Right ventricle myocardium inferior (tissue), 1 donor: ENCODE measurements around the gene ZNF682. TPM values are rescaled to one million over a fixed set of nuclear protein-coding genes. Genes with fewer than 3 reads are reported as not detected.
"Not testable (repeated sequence)": the region's sequence is repeated elsewhere in the genome, so short reads cannot be mapped to it uniquely, and the experiment has no call there.

Experiments used
- ATAC-seq: fragments of 200-7000 bp; cut with Tn5 transposase; one replicate; pipeline ENCODE4 v1.9.1; 2020; ENCODE audit warnings: mild to moderate bottlenecking, moderate library complexity
- DNase-seq: peaks from one replicate; pipeline ENCODE4 v3.0.0; 2021; ENCODE audit errors: missing footprints
- intact Hi-C: fragments of 100-400 bp; cut with DNase I; formaldehyde crosslinking; loops from one replicate; pipeline ENCODE4 v1.11.0; 2022
- long read RNA-seq: library from polyadenylated mRNA; unstranded; transcript quantifications from one replicate; pipeline ENCODE4 v2.0.0, GENCODE V29; 2021
- total RNA-seq: library from RNA; stranded (reverse); fragmentation: NEBNext Ultra II Directional; extraction: Animal tissue kit (Norgen Biotek cat#: 25700); gene quantifications from one replicate; pipeline ENCODE4 v1.2.1, GENCODE V29; 2021
- donor health status: DM: no; HTN: yes; CAD: no; lungs with severe emphysema.

The ZNF682 gene
- 7.0 TPM for total RNA-seq
- long read RNA-seq, partial matches to known transcripts = 0 of 2 reads
- long read RNA-seq, other reads (novel, unspliced or antisense) = 2 of 2 reads

GRCh38 chr19:20039203-20039723 lies at the start of gene ZNF682:
Gene ZNF682 (minus strand): TSS chr19:20039505. CDS start chr19:20039345, 160 bp downstream.
- intact Hi-C loops = no loop called here
- ATAC-seq = peak; percentile 99
- DNase-seq = peak; percentile 94

GRCh38 chr19:20082876-20083275 lies 43.6 kb upstream of the ZNF682 start:
- DNase-seq, intact Hi-C loops, ATAC-seq: not testable (repeated sequence)

- intact Hi-C loops, DNase-seq, ATAC-seq: not testable (repeated sequence)
These were observed 43.0 kb upstream of the ZNF682 start for GRCh38 chr19:20082232-20082833.

DNA sequence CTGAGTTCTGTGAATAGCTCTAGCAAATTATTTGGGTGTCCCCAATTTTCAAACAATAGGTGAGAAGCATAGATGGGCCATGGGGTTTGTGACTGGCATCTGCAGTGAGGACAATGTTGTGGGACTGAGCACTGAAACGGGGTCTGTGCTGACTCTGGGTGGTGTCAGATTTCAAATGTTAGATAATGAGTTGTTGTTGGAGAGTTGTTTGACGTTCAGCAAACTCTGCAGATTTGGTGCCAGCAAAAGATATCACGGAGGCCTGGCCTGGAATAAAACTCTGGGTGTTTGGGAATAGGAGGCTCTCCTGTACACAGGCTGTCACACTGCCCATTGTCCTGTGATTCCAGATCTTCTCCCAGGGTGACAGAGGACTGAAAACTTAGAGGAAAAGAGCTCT lies 41.4 kb upstream of the ZNF682 start:
- intact Hi-C loops = no loop called here
- no peak for ATAC-seq
- DNase-seq = no peak

- ATAC-seq = no peak
- intact Hi-C loops = loop anchor here (5.0 kb wide), 1 partner anchor 88 kb away; the partner anchor contains the start of gene ZNF486
- no peak for DNase-seq
These were observed 40.2 kb upstream of the ZNF682 start for GRCh38 chr19:20079476-20079875.

- DNase-seq (no peak), ATAC-seq (peak; percentile 26)
- intact Hi-C loops = loop anchor here (5.0 kb wide), 1 partner anchor 89 kb away; the partner anchor contains the start of gene ZNF486
These were observed 39.3 kb upstream of the ZNF682 start for GRCh38 chr19:20078581-20079031.

DNA sequence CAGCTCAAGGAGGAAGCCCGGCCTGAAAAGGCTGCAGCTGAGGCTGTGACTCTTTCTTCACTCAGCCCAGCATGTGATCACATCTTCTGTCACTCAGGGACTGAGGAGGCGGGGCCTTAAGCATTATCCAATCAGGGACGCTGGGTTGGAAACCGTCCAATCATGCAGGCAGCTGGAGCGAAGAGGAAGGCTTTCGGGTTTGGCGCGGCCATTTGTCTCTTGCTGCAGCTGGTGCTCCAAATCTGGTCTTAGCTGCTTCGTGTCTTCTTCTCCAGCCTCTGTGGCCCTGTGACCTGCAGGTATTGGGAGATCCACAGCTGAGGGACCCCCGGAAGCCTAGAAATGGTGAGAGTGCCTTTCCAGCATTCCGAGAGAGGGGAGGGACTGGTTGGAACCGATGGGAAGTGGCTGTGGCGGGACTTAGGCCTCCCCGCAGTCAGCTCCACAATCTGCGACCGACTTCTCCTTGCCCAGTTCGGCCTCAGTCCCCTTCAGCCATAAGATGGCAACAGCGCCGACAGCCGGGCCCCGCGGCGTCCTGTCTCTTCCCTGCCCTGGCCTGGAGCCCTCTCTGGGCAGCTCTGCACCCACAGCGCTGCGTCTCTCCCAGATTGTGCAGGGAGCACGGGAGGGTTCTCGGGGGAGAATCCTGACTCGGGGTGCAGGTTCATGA lies 38.6 kb upstream of the ZNF682 start, which contains the start of gene ZNF90:
ZNF90 (plus strand) TSS at position 210 of the 673 bp plus-strand sequence; CDS start at position 343, 133 bp downstream.
- intact Hi-C loops = loop anchor here (5.0 kb wide), 1 partner anchor 89 kb away; the partner anchor contains the start of gene ZNF486
- DNase-seq = peak; percentile 94
- peak; percentile 98 for ATAC-seq

DNA sequence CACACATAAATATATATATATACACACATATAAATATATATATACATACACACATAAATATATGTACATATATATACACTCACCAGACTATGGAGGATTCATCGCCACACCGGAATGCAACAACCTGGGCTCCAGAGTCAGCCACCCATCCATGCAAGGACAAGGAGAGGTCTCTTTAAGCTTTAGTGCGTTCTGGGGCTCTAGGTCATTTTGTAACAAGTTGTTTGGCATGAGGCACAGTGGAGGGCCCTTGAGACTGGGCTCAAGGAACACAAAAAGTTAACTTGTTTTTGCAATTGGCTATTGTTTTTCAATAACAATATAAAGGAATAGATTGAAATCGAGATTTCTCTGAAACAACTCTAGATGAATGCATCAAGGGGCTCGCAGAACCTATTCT lies 33.6 kb upstream of the ZNF682 start:
- intact Hi-C loops = no loop called here
- no peak for ATAC-seq

DNA sequence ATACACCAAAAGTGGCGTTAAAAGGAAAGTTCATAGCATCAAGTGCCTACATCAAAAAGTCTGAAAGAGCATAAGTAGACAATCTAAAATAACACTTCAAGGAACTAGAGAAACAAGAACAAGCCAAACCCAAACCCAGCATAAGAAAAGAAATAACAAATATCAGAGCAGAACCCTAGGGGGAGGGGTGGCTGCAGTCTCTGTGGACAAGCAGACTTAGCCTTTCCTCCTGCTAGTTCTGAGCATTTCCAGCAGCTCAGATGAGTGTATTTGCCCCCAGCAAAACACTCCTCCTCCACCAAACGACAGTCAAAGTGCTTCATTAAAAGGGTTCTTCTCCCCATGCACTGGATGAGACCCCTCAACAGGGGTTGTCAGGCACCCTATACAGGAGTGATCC lies 31.4 kb upstream of the ZNF682 start:
- intact Hi-C loops = no loop called here
- DNase-seq = no peak
- no peak for ATAC-seq

More for the DNA sequence above, 33.6 kb upstream of the ZNF682 start:
- DNase-seq = no peak

- ATAC-seq, DNase-seq, intact Hi-C loops: not testable (repeated sequence)
These were observed 29.3 kb upstream of the ZNF682 start for GRCh38 chr19:20068559-20068958.

DNA sequence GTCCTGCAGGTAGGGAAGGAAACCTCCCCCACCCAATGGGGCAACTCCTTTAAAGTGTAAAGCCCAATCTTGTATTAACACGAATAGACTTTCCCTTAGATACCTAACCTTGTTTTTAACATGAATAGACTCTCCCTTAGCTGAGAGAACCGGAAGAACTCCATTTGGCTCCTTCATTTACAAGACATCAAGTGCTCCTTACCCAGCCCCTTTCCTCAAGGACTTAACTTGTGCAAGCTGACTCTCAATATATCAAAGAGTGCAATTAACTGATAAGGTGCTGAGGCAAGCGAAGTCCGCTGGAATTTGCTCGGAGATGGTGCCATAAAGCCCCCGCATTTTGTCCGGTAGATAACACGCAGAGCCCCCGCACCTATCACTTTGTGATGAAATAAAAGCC lies 28.6 kb upstream of the ZNF682 start:
- DNase-seq (no peak), ATAC-seq (no peak)
- intact Hi-C loops = no loop called here

DNA sequence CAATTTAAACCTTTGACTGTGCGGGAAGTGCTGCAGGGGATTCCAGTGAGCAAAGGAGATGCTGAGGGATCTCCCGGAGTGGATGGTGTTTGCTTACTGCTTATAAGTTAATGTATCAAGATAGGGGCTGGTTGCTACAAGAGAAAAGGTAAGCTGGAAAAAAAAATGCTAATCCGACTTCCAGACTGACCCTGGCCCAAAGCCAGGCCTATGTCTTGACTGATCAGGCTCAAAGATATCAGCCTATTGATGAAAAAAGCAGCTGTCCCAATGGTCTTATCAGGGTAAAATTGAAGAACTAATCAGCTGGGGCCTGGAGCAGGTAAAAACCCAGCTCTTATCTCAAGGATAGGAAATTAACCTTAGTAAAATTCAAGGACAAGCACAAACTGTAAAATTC lies 27.6 kb upstream of the ZNF682 start:
- intact Hi-C loops = no loop called here
- ATAC-seq (no peak), DNase-seq (no peak)

DNA sequence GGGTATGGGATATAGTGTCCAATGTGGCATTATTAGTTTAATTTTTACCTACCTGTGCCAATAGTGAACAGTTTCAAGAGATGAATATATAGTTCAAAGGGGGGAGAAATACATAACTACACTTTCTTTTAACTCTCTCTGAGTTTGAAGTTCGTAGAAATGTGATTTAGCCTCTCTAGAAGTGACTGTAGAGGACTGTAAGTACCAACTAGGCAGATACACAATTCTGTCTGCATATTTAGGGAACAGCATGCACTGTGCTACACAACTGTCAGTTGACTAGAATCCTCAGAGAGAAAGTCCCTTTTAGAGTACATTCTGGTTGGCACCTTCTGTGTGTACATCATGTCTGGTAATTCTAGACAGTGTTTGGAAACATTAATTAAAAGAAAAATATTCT lies 21.0 kb upstream of the ZNF682 start:
- intact Hi-C loops = no loop called here
- DNase-seq (no peak), ATAC-seq (no peak)

DNA sequence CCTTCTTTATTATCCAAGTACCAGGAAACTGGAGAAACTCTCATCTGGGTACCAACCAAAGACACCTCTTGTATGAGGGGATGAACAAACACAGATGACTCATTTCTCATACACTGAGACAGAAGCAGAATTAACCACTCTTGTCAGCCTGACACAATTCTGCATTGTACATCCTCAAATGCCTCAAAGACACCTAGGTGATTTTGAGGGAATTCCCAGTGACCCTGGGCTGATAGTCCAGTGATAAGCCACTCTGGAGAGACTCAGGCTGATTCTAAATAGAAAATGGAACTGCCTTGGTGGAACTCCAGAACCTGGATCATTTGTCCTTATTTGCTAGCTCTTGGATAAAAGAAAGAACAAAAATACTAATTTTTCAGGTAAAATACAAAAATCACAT lies 19.4 kb upstream of the ZNF682 start:
- DNase-seq, intact Hi-C loops, ATAC-seq: not testable (repeated sequence)

DNA sequence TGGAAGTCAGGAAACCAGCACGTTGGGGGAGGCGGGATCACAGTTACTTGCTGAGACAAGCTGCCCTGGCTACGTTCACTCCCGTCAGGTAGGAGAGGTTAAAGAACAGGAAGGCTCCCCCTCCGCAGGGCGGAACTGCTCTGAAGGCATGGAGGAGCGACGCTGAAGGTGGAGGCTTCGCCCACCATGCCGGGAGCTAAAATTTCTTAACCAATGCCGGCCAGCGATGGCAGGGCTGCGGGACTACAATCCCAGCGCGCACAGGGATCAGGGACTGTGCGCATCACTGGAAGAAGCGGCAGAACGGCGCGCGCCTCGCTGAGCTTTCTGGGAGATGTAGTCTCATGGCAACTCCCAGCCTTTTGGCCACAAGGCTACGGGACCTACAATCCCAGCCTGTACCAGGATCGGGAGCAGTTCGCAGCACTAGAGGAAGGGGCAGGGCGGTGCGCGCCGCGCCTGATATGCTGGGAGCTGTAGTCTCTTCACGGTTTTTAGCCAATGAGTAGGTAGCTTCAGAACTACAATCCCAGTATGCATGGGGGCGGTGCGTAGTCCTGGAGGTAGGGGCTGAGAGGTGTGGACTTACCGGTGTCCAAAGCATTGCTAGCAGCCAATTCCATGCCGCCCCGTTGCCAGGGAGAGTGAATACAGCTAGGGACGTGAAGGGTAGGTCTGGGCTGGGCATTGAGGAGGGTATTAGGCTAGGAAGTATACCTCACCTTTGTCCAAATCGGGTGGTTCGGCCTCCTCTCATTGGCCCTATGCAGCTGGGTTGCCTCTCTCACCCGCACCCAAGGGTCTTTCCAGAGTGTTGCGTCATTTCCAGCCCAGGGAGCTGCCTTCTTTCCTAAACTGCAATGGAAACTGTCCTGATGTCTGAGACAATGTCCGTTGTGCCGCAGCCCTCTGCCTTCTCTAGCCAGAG lies 12.8 kb upstream of the ZNF682 start:
- ATAC-seq = peak; percentile 100
- DNase-seq = peak; percentile 97
- intact Hi-C loops = no loop called here

GRCh38 chr19:20045742-20046141 lies 6.4 kb upstream of the ZNF682 start:
- intact Hi-C loops, ATAC-seq, DNase-seq: not testable (repeated sequence)

- intact Hi-C loops = no loop called here
- ATAC-seq (peak; percentile 83), DNase-seq (no peak)
These were observed 5.4 kb upstream of the ZNF682 start for GRCh38 chr19:20044663-20045062.

- DNase-seq = no peak
- intact Hi-C loops = no loop called here
- peak; percentile 5 for ATAC-seq
These were observed 725 bp downstream of the ZNF682 start for GRCh38 chr19:20038358-20039202.
